Right forelimb (tissue), 1 donor: ENCODE results near the gene ZWILCH.
"Not testable (repeated sequence)": the region's sequence is repeated elsewhere in the genome, so short reads cannot be mapped to it uniquely, and the experiment has no call there.

Source experiments
- DNase-seq: peaks from one replicate; pipeline ENCODE4 v3.0.0-alpha.2; 2018

The ZWILCH gene

DNA sequence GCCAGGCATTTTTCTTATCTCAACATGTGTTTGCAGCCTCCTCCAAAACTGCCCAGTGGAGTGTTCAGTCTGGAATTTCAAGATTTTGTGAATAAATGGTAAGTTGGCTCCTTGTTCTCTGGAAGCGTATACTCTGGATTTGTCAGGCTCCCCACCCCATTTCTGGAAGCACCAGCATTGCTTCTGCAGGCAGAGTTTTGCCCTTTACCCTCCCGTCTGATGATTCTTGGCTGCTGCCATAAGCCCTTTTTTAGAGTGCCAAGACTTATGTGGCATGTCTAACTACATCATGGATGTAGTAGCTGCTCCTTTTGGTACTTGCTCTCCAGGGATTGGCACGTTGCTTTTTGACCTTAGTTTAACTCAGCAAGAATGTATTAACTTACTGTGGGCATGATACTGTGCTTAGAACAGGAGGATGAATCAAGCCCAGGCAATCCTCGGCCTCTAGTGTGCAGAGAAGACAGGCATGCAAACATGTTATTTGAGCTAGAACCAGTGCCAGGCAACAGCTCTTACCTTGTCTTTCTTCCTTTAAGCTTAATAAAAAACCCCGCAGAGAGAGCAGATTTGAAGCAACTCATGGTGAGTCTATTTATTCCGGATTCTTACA is 15.8 kb upstream of the ZWILCH start:
- DNase-seq: no peak

DNA sequence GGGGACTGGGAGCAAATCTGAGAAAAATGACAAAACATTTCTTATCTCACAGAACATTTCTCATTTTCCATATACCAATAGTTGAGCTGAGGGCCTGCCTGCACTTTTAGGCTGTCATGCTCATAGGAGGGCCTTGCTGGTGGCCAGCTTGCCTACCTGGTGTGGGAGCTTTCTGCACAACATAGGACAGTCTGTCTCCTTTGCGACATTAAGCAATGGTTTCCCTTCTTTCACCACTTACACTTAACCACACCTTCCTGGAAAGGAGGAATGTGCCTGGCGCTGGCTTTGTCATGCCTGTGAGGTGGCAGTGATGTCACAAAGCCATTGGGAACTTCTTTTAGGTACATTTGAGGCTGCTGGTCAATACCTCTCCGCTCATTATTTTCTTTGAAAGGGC is 13.3 kb upstream of the ZWILCH start:
- DNase-seq: no peak

DNA sequence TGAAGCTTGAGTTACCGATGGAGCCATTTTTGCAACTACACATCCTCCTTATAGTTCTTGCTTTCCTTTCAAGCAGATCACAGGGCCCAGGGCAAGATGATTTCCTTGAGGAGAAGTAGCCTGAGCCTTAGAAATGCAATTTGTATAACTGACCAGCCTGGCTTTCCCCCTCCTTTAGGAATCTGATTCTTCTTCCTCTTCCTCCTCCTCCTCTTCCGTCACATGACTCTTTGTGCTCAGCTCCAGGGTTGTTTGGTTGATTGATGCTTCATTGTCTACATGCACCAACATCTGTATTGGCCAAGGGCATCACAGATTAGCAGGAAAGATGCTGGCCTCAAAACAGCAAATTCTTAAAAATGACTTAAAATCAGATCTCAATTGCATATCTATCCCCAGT is 10.9 kb upstream of the ZWILCH start:
- no peak for DNase-seq

DNA sequence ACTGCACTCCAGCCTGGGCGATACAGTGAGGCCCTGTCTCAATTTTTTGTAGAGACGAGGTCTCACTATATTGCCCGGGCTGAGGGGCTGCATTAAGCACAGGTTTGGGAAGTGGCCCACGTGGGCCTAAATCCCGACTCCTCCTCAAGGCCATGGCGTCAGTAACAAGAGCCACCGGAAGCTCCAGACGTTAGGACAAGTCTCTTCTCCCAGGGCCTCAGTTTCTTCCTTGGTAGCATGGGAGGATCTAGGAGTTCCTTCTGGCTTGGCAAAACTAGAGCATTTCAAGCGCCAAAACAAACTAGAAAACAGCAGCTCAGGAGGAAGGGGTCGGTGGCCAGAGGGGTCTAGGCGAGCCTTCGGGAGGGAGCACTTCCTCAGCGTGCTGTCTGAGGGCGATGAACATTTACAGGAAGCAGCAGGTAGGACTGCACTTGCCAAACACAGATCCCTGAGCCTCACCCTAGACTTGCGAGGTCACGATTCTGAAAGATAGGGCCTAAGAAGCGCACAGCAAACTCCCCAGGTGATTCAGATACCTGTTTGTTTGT is 8.1 kb upstream of the ZWILCH start:
- DNase-seq: no peak

DNA sequence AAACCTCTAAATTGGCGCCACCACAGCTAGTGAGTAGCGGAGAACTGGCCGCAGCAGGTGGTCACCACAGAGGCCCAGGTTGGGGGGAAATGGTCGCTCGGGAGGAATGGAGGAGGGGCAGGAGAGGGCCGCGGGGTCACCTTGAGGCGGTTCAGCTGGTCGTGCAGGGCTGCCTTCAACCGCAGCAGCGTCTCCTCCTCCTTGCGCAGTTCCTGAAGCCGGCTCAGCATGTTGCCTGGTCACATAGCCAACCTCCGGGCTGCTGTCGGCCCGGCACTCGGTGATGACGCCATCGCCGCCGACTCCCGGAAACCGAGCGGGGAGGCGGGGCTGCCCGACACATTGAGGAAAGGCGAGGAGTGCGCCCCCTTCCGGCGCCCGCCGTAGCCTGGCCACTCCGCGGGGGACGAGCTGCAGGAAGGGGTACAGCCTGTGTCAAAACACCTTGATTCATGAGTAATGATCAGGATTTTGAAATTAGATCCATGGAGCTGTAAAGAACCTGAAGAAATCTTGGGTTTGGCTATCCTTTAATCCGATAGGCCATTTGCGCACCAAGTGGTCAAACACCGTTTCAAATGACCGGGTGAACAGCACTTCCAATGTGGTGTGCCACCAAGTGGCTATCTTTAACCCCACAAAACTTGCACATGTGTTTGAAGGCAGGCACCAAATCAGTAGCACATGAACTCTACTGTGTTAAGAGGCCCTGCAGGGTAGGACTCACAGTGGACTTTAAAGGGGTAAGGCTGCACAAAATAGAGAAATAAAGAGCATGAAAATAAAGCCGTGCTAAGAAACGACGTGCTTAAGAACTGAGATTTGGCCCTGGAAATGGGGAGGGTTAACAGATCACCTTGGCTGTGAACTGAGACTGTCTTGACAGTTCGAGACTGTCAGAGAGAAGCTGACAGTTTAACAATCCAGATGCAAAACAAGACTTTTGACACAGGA is 7.3 kb upstream of the ZWILCH start, which contains the start of gene SNAPC5:
SNAPC5 (minus strand) TSS at position 261 of the 954 bp plus-strand sequence; CDS start at position 230, 31 bp downstream.
- peak; percentile 98 for DNase-seq

DNA sequence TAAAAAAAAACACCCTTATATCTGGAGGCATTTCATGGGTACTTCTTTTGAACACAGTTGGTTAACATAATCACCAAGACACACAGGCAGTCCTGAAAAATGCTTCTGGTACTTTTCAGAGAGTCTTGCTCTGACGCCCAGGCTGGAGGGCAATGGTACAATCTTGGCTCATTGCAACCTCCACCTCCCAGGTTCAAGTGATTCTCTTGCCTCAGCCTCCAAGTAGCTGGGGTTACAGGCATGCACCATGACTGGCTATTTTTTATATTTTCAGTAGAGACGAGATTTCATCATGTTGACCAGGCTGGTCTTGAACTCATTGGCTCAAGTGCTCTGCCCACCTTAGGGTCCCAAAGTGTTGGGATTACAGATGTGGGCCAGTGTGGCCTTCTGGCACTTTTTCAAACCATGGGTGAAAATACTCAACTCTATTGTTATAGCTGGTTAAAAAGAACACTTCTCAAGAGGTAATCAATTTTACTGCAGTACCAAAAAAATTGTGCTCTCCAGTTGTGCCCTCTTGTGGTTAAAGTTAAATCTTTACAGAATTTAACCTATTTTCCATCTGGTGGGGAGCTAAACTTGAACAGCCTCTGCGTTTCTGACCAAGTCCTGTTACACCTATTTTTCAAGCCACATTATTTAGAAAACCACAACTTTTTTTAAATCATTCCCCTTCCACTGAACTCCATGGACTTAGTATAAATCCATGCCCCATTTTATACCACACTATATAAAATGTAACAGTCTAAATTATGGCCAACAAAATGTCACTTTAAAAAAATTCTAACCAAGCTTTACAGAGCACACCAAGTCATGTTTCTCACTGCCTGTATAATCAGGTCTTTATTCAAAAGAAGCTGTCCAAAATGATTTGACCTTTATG is 6.4 kb upstream of the ZWILCH start:
- no peak for DNase-seq

DNA sequence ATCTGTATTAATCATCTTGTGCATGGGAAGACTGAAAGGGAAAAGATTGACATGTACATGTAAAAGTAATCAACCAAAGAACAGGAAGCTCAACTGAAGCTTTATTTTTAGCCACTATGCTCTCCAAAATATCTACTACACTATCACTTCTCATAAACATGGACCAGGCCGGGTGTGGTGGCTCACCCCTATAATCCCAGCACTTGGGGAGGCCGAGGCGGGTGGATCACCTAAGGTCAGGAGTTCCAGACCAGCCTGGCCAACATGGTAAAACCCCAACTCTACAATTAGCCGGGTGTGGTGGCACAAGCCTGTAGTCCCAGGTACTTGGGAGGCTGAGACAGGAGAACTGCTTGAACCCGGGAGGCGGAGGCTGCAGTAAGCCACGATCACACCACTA is 4.8 kb upstream of the ZWILCH start:
- DNase-seq: not testable (repeated sequence)

DNA sequence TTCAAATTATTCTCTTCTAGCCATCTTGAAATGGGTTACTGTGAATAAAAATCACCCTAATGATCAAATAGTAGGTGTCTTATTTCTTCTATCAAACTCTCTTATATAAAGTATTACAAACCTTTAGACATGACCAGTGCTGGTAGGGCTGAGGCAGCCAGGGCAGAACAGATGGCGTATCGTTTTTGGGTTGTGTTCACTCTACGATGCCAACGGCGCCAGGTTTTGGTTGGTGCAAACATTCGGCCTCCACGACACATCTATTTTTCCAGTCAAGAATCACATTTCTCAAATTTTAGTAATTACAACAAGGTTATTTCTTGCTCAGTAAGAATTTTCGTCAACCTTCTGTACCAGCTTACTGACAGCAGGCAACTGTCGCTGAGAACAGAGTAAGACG is 2.6 kb upstream of the ZWILCH start:
- no peak for DNase-seq

DNA sequence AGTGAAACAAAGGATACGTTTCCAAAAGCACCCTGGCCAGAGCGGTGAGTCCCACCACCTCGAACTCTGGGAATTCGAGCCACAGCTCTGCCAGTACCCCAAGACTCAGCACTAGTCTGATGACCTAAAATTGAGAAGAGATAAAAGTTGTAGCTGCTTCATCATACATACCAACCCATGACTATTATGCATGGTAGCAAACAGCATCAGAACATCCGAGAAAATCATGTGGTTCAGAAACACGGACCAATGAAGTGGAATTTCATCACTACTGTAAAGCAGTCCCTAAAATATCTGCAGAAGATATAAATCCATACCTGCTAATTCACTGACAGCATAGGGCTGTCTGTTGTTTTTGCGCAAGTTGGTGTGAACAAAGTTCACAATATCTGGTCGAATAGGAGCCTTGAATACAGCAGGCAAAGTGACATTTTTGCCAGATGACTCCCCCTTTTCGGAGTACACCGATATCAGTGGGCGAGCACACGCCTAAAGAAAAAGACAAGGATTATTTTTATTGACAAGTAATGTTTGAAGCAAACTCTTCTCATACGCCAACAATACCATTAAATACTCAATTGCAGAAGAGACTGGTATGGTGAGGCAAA is 2.0 kb upstream of the ZWILCH start:
- not testable (repeated sequence) for DNase-seq

DNA sequence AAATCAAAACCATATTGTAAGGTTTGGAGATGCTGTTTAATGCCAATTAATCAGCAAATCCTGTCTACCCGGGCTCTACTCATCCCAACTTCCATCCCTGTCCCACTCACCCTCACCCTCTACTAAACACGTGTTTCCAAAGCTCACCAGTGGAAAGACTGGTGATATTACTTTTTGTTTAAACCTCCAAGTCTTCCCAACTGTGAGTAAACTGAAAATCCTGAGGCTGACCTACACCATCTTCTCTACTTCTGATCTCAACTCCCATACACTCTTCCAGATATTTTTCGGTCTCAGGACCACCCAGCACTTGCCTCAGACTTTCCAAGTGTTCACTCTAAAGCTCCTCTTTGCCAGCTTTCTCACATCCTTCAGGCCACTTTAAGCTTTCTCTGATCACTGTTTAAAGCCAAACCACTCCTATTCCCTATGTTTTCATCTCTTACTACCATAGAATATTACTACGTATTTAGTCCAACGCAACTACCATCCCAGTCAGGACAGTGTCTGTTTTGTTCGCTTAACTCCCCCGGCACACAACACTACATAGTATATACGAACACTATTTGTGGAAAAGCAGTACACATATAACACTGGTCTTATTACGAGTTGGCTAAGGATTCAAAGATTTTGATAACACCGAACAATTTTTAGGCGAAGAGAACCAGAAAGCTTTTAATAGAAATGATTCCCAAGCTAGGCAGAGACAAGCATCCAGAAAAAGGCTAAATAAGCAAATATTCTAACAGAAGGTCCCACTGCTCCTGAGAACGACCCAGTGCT is 1.2 kb upstream of the ZWILCH start:
- no peak for DNase-seq

DNA sequence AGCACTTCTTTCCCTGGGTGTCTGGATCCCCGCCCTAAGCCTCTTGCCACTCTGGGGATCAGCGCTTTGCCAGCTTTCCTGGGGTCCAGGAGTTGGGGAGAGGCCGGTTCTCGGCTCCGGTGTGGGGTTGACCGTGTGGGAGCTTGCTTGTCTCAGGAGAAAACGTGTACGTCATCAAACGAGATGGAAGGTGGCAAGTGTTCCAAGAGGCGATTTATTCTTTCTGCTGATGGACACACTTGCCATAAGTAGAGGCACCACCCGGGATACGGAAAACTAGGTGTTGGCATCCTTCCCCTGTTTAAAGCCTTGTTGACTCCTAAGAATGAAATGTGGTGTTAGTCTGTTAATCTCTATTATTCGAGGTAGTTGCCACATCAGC is 295 bp downstream of the ZWILCH start:
- DNase-seq: no peak

DNA sequence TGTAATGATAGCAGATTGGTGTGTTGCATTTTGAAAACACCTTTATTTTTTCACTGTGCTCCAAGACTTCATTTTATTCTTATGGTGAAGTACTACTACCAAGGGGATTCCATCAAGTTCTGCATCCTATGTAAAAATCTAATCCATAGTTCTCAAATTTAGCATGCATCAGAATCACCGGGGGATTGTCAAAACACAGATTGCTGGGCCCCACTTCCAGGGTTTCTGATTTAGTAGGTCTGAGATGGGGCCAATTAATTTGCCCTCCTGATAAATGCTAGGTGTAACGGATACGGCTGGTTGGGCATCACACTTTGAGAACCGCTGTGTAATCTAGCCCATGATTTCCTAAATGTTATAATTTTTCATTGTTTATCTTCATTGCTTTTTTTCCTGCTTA is 692 bp downstream of the ZWILCH start:
- DNase-seq: no peak

DNA sequence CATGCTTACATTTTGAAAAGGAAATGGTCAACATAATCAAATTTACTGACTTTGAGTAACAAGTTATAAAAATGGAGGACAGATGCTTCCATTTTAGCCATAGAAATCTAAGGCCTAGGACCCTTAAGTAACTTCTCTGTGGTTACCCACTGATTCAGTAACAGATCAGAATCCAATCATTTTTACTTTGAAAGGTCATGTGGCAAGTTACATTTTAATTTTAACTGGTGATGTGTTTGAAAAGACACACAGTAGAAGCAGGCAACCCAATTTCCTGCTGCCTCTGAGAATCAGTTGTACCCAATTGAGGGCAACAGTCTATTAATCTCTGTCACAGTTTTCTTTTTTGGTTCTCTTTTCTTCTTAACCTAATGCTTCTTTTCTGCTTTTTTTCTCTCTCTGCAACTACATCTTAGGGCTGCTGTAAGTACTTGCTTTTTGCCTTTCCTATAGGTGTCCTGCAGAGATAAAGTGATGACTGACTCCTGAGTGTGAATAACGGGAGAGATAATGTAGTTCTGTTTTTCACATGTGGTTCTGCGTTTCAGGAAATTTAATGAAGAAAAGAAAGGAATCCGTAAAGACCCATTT is 3.3 kb downstream of the ZWILCH start:
- no peak for DNase-seq

DNA sequence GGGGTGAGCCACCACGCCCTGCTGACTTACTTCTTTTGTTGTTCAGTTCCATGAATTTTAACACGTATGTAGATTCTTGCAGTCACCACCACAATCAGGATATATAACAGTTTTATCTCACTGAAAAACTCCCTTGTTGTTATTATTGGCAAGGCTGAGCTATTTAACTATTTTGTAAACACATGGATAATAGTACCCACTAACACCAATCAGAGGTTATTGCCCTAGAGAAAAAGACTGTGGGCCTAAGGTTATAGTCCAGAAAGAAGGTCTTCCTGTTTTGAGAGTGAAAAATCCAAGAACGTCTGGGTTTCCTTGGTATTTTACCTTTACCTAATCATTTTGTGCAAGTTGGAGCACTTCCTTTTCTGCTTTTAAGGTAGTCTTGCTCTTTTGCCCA is 9.5 kb downstream of the ZWILCH start:
- no peak for DNase-seq

DNA sequence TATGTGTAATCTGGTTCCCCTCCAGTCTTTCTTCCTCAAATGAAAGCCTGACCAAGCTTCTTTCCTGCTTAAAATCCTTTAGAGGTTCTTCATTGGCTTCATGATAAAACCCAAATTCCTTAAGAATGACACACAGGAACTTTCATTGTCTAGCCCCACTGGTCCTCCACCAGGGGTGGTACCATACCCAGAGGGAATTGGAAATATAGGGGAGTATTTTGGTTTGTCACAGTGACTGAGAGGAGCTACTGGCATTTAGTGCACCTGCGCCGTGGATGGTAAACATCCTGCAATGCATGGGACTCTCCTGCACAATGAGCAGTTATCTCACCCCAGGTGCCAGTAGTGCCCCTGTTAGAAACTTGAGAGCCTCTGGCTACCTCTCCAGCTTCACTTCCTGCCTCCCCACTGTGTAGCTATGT is 10.8 kb downstream of the ZWILCH start:
- no peak for DNase-seq

DNA sequence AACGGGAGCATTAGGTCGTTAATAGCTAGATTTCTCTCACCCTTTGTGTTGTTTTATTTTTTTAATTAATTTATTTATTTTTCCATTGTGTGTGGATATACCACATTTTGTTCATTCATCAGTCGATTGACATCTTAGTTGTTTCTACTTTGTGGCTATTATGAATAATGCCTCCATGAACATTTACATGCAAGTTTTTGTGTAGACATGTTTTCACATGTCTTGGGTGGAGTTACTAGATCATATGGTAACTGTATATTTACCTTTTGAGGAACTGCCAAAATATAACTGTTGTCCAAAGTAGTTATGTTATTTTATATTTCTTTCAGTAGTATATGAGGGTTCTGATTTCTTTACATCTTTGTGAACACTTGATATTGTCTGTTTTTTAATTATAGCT is 18.8 kb downstream of the ZWILCH start:
- no peak for DNase-seq

DNA sequence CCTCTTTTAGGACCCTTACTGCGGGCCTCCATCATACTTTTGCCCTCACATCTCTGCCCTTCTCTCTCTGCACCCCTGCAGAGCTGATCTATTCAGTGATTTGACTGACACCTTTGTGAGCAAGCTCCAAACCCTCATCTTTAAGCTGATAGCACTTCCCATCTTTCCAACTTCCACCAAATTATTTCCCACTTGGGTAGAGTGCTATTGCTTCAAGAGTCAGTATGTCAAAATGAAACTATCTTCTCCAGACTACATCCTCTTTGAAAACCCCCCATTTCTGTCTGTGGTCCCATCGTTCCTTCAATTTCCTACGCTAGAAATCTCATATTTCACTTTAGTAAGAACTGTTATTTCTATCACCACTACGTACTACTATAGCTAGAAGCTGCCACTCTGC is 19.7 kb downstream of the ZWILCH start:
- no peak for DNase-seq

DNA sequence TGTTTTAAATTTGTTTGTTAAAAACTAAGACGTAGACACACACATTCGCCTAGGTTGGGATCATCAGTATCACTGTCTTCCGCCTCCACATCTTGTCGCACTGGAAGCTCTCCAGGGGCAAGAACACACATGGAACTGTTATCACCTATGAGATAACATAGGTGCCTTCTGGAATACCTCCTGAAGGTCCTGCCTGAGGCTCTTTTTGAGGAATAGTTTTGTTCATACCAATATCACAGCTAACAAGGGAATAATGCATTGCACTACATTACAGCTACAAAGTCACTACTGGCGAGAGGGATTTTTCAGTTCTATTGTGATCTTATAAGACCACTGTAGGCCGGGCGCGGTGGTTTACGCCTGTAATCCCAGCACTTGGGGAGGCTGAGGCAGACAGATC is 29.9 kb downstream of the ZWILCH start:
- DNase-seq: no peak

DNA sequence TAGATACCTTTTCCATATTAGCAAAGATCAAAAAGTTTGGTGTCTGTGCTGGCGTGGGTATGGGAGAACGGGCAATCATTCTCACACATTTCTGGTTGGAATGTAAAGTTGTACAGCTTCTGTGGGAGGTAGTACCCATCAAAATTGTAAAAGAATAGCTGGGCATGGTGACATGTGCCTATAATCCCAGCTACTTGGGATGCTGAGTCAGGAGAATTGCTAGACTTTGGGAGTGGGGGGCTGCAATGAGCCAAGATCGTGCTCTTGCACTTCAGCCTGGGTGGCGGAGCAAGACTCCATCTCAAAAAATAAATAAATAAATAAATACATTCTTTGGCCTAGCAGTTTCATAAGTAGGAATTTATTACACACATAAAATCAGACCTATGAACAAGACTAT is 37.8 kb downstream of the ZWILCH start:
- DNase-seq: no peak

DNA sequence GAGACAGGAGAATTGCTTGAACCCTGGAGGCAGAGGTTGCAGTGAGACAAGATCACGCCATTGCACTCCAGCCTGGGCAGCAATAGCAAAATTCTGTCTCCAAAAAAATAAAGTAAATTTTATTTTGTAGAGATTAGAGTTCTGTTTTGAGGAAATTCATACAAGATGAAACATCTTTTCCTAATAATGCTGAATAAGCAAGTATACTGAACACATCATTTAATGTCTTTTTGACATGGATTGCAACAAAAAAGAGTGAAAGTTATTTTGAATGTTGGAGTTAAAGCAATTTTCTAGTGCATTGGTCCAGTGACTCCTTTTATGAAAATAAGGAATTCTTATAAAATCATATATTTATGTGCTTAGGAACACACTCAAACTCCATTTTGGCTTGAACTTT is 40.1 kb downstream of the ZWILCH start:
- DNase-seq: no peak

DNA sequence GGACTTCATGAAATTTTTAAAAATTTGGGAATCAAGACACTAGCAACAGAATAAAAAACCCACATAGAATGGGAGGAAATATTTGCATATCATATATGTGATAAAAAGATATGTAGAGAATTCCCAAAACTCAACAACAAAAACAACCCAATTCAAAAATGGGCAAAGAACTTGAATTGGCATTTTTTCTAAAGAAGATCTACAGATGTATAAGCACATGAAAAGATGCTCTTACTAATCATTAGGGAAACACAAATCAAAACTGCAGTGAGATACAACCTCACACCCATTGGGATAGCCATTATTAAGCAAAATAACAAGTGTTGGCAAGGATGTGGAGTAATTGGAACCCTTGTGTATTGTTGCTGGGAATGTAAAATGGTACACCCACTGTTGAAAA is 50.6 kb downstream of the ZWILCH start:
- no peak for DNase-seq
